ENCODE results near the gene HYLS1.

The HYLS1 gene

DNA sequence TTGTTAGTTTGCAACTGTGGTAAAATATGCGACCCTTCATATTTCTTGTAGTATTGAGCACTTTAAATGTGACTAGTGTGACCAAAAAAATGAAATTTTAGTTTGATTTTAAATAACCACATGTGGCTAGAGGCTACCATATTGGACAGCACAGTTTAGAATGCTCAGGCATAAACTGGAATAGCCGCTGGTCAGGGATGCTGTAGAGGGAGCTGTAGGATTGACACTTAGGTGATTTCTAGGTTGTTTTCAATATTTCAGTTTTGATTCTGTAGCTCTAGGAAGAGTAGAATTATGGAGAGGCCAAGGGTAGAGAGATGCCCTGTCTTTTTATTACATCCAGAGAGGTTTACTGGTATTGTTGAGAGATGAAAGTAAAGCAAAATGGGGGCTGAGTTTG lies 47.6 kb downstream of the HYLS1 start:
- H3K4me3 ChIP-seq (ENCODE audit: low read depth, low read length) = no peak overlapping the region
- TF ChIP-seq, protein P1, sequence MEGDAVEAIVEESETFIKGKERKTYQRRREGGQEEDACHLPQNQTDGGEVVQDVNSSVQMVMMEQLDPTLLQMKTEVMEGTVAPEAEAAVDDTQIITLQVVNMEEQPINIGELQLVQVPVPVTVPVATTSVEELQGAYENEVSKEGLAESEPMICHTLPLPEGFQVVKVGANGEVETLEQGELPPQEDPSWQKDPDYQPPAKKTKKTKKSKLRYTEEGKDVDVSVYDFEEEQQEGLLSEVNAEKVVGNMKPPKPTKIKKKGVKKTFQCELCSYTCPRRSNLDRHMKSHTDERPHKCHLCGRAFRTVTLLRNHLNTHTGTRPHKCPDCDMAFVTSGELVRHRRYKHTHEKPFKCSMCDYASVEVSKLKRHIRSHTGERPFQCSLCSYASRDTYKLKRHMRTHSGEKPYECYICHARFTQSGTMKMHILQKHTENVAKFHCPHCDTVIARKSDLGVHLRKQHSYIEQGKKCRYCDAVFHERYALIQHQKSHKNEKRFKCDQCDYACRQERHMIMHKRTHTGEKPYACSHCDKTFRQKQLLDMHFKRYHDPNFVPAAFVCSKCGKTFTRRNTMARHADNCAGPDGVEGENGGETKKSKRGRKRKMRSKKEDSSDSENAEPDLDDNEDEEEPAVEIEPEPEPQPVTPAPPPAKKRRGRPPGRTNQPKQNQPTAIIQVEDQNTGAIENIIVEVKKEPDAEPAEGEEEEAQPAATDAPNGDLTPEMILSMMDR (IDR thresholded peaks at IDR 0.05; ENCODE audit: borderline replicate concordance, insufficient read depth, low read depth, low read length) = no peak

DNA sequence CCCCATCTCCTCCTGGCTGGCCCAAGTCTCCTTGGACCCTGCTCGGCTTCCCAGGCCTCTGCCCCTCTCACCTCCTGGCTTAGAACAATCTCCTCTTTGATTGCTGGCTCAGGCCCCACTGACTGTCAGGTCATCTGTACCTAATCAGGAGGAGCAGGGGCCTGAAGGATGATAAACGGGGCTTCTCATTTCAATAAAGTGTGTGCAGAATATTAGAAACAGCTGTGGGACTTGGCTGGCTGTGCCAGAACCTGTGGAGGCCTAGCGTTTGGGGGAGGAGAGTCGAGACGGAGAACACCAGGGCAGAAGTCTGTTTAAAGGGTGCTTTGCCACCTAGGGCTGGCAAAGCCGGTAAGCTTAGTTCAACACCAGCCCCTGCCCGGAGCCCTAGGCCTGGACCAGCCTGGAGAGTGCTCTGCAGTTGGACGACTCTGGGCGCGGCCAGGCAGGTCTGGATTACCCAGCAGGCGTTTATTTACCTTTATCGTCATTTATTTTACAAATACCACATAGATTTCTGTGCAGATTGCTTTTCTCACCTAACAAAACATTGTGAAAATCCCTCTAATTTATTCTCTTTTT lies 48.2 kb downstream of the HYLS1 start:
- TF ChIP-seq, protein P1 (IDR thresholded peaks at IDR 0.05; ENCODE audit: borderline replicate concordance, insufficient read depth, low read depth, low read length) = no peak
- H3K4me3 ChIP-seq (ENCODE audit: low read depth, low read length) = no peak overlapping the region

DNA sequence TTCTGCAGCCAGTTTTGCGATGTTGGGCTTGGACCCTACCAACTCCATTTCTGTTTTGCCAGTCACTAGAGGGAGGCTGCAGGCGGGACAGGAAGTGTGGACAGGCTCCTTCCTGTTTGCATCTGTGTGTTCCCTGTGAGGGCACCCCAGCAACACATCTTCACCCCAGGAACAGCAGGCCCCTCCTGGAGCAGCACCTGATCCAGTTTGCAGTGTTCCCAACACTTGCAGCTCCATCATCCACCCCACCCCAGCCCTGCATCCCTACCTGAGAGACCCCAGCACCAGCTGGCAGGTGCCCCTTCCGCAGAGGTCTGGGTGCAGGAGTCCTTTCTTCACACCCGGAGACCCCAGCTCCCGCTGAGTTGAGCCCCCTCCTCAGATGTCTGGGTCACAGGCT lies 51.0 kb downstream of the HYLS1 start:
- H3K4me3 ChIP-seq (ENCODE audit: low read depth, low read length) = no peak overlapping the region
- TF ChIP-seq, protein P1 (IDR thresholded peaks at IDR 0.05; ENCODE audit: borderline replicate concordance, insufficient read depth, low read depth, low read length) = no peak

DNA sequence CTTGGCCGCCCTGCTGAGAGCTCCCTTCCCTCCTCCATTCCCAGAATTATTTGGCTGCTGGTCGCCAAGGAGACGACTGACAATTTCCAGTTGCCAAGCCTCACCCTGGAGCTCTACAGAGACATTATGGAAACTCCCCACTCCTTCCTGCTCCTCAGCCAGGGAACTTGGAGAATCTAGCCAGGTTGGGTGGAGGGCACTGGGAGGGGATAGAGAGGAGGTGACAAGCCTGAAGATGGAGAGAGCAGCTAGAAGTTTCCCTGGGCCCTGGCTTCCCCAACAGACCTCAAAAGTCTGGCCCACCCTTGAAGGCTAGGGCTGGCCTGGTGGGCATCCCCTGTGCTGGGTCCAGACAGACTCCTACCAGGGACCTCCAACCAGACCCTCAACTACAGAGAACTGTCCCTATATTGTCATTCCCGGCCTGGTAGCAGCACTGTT lies 51.6 kb downstream of the HYLS1 start:
- H3K4me3 ChIP-seq (ENCODE audit: low read depth, low read length) = no peak overlapping the region
- TF ChIP-seq, protein P1 (IDR thresholded peaks at IDR 0.05; ENCODE audit: borderline replicate concordance, insufficient read depth, low read depth, low read length) = no peak

DNA sequence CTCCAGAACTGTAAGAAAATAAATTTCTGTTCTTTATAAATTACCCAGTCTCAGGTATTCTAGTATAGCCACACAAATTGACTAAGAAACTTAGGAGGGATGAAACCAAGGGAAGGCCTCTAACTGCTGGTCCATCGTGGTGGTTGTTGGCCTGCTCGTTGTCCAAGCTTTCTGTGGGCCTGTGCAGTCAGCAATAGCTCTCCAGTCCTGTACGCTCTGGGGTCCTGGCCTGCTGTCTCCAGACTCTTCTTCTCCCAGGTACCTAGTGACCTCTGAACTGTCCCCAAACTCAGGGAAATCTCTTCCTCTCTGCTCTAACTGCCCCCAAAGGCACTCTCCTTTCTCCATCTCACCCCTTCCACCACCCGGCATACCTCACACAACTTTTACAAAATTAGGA lies 52.7 kb downstream of the HYLS1 start:
- TF ChIP-seq, protein P1 (IDR thresholded peaks at IDR 0.05; ENCODE audit: borderline replicate concordance, insufficient read depth, low read depth, low read length) = no peak
- H3K4me3 ChIP-seq (ENCODE audit: low read depth, low read length) = no peak overlapping the region

DNA sequence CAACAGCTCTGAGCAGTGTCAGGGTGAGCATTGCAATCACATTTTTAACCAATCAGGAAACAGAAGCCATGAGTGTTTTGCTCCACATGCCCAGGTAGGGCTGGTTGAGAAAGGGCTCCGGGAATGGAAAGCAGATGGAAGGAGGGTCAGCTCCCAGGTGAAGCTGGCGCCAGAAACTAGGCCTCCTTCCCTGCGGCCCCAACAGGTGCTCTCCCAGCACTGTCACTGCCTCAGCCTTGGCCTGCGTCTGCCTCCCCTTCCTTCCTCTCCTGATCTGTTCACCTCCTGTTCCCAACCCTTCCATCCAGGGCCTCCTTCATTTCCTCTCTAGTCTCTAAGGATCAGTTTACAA lies 53.8 kb downstream of the HYLS1 start:
- TF ChIP-seq, protein P1 (IDR thresholded peaks at IDR 0.05; ENCODE audit: borderline replicate concordance, insufficient read depth, low read depth, low read length) = no peak
- no peak overlapping the region for H3K4me3 ChIP-seq (ENCODE audit: low read depth, low read length)

Data from GM12875 (cell line).